H1 (cell line): Measurements from ENCODE around the gene LPP. TPM values are rescaled to one million over a fixed set of nuclear protein-coding genes. Genes with fewer than 3 reads are reported as not detected.

Source experiments
- CTCF ChIA-PET: fragments of 300-600 bp; sonication (Branson Sonifier 250); formaldehyde crosslinking; loops from one replicate; lab custom pipeline; 2021; ENCODE audit not compliant: partially characterized antibody; lab: Charles Lee
- POLR2A ChIA-PET: fragments of 300-600 bp; sonication (Branson Sonifier 250); formaldehyde crosslinking; loops from one replicate; lab custom pipeline; 2021; ENCODE audit warnings: inconsistent platforms; ENCODE audit not compliant: partially characterized antibody; lab: Charles Lee
- DNase-seq, 2 experiments: peaks; one replicate each; pipeline versions ENCODE4 v3.0.0 to v3.0.0-alpha.2; 2010 to 2022; ENCODE audit warnings: low spot score in 2 of 2, low read depth in 1 of 2, mixed read lengths in 1 of 2
- FAIRE-seq: peaks from 2 replicates; lab custom pipeline; 2011; peaks lifted over from hg19 to GRCh38; lab: Jason Lieb, UNC
- H2AFZ ChIP-seq: 2 replicates; pipeline ENCODE4 v1.8.1; 2012; ENCODE audit warnings: low read length, inconsistent platforms
- H2AK5ac ChIP-seq: 2 replicates; pipeline ENCODE4 v1.6.1; 2013; ENCODE audit warnings: low read depth, low read length
- H2BK120ac ChIP-seq: replicated peaks from 2 replicates; pipeline ENCODE3; 2013; ENCODE audit warnings: low read depth, low read length, inconsistent platforms
- H2BK12ac ChIP-seq: 2 replicates; pipeline ENCODE4 v1.6.1; 2013; ENCODE audit warnings: low read depth, low read length
- H2BK15ac ChIP-seq: 2 replicates; pipeline ENCODE4 v1.6.1; 2013; ENCODE audit warnings: low read length
- H2BK20ac ChIP-seq: 2 replicates; pipeline ENCODE4 v1.6.1; 2013; ENCODE audit warnings: low read length
- H2BK5ac ChIP-seq: 2 replicates; pipeline ENCODE4 v1.6.1; 2013; ENCODE audit warnings: low read depth, low read length
- H3K14ac ChIP-seq: 2 replicates; pipeline ENCODE4 v1.6.1; 2013; ENCODE audit warnings: inconsistent platforms; ENCODE audit not compliant: insufficient read length
- H3K18ac ChIP-seq: 2 replicates; pipeline ENCODE4 v1.6.1; 2013; ENCODE audit warnings: low read length; ENCODE audit errors: extremely low read depth
- H3K23ac ChIP-seq: 2 replicates; pipeline ENCODE4 v1.6.1; 2013; ENCODE audit warnings: inconsistent platforms; ENCODE audit not compliant: insufficient read length
- H3K23me2 ChIP-seq: 2 replicates; pipeline ENCODE4 v1.6.1; 2013; ENCODE audit warnings: low read depth, low read length
- H3K27ac ChIP-seq: 2 replicates; pipeline ENCODE4 v1.6.1; 2011; ENCODE audit warnings: low read depth, low read length, inconsistent platforms
- H3K27me3 ChIP-seq, 4 experiments: replicated peaks in 1 of 4; 1 replicate in 1 of 4; 2 replicates in 3 of 4; pipeline versions ENCODE4 v1.6.1 to v1.8.1; 2011 to 2013; ENCODE audit warnings: low read length in 3 of 4, mild to moderate bottlenecking in 3 of 4, inconsistent platforms in 2 of 4, mixed read lengths in 2 of 4, moderate library complexity in 1 of 4; ENCODE audit not compliant: control insufficient read depth in 3 of 4, insufficient read depth in 3 of 4; ENCODE audit errors: extremely low read depth in 1 of 4
- H3K36me3 ChIP-seq, 4 experiments: 2 replicates each; pipeline versions ENCODE4 v1.6.1 to v1.8.1; 2011 to 2013; ENCODE audit warnings: mild to moderate bottlenecking in 4 of 4, low read length in 3 of 4, moderate library complexity in 2 of 4, control low read depth in 1 of 4, inconsistent platforms in 1 of 4; ENCODE audit not compliant: insufficient read depth in 4 of 4, control insufficient read depth in 2 of 4
- H3K4ac ChIP-seq: replicated peaks from 2 replicates; pipeline ENCODE3; 2013; ENCODE audit warnings: low read length, low read depth, mixed read lengths, inconsistent platforms; ENCODE audit not compliant: insufficient read length
- H3K4me1 ChIP-seq, 4 experiments: replicated peaks in 1 of 4; 1 replicate in 1 of 4; 2 replicates in 3 of 4; pipeline versions ENCODE4 v1.6.1 to v1.8.1; 2011 to 2013; ENCODE audit warnings: low read length in 3 of 4, inconsistent platforms in 2 of 4, mixed read lengths in 1 of 4; ENCODE audit not compliant: insufficient read depth in 4 of 4, control insufficient read depth in 3 of 4
- H3K4me2 ChIP-seq, 2 experiments: 2 replicates each; pipeline versions ENCODE4 v1.6.1 to v1.8.1; 2011 to 2013; ENCODE audit warnings: low read depth in 2 of 2, low read length in 2 of 2, control low read depth in 1 of 2, inconsistent platforms in 1 of 2, mild to moderate bottlenecking in 1 of 2; ENCODE audit not compliant: insufficient read depth in 1 of 2
- H3K4me3 ChIP-seq, 4 experiments: fragments of 200-600, 300-600 bp in 1 of 4; sonication (generic), shearing (Covaris generic), sonication (Bioruptor Twin) in 1 of 4; 2 replicates each; pipeline versions ENCODE4 v1.5.1 to v1.8.1; 2011 to 2016; ENCODE audit warnings: low read length in 4 of 4, low read depth in 3 of 4, control low read depth in 2 of 4, inconsistent platforms in 2 of 4, mild to moderate bottlenecking in 2 of 4, mixed read lengths in 1 of 4, moderate library complexity in 1 of 4; ENCODE audit not compliant: insufficient read depth in 2 of 4; ENCODE audit errors: extremely low read depth in 1 of 4
- H3K56ac ChIP-seq: replicated peaks from 2 replicates; pipeline ENCODE3; 2013; ENCODE audit warnings: low read depth, mild to moderate bottlenecking, mixed read lengths, low read length, inconsistent platforms; ENCODE audit not compliant: insufficient read length
- H3K79me1 ChIP-seq: 2 replicates; pipeline ENCODE4 v1.6.1; 2013; ENCODE audit warnings: low read depth, low read length, control low read depth
- H3K79me2 ChIP-seq, 2 experiments: 2 replicates each; pipeline versions ENCODE4 v1.6.1 to v1.8.1; 2012 to 2013; ENCODE audit warnings: low read length in 2 of 2, mild to moderate bottlenecking in 2 of 2, inconsistent platforms in 1 of 2; ENCODE audit not compliant: insufficient read depth in 2 of 2, control insufficient read depth in 1 of 2
- H3K9ac ChIP-seq, 4 experiments: replicated peaks in 1 of 4; 1 replicate in 1 of 4; 2 replicates in 3 of 4; pipeline versions ENCODE4 v1.6.1 to v1.8.1; 2011 to 2013; ENCODE audit warnings: low read depth in 3 of 4, low read length in 3 of 4, control low read depth in 2 of 4, mild to moderate bottlenecking in 2 of 4, moderate library complexity in 2 of 4, inconsistent platforms in 1 of 4; ENCODE audit errors: extremely low read depth in 1 of 4
- H3K9me3 ChIP-seq, 2 experiments: 2 replicates each; pipeline versions ENCODE4 v1.6.1 to v1.8.1; 2012 to 2013; ENCODE audit warnings: mild to moderate bottlenecking in 2 of 2, moderate library complexity in 2 of 2, control low read depth in 1 of 2, inconsistent platforms in 1 of 2, low read depth in 1 of 2, low read length in 1 of 2, mixed read lengths in 1 of 2; ENCODE audit not compliant: insufficient read depth in 2 of 2
- H4K20me1 ChIP-seq, 2 experiments: replicated peaks in 1 of 2; 2 replicates each; pipeline versions ENCODE3 to v1.8.1; 2011 to 2013; ENCODE audit warnings: inconsistent platforms in 2 of 2, low read length in 2 of 2, mild to moderate bottlenecking in 1 of 2; ENCODE audit not compliant: insufficient read depth in 2 of 2, control insufficient read depth in 1 of 2
- H4K5ac ChIP-seq: 2 replicates; pipeline ENCODE4 v1.6.1; 2013; ENCODE audit warnings: low read length, low read depth, mixed read lengths, inconsistent platforms; ENCODE audit not compliant: insufficient read length
- H4K8ac ChIP-seq: 2 replicates; pipeline ENCODE4 v1.8.0; 2013; ENCODE audit warnings: mild to moderate bottlenecking, moderate library complexity, low read length, inconsistent platforms; ENCODE audit not compliant: insufficient read depth; ENCODE audit errors: extremely low read depth
- H4K91ac ChIP-seq: replicated peaks from 2 replicates; pipeline ENCODE3; 2013; ENCODE audit warnings: low read length, mixed read lengths, inconsistent platforms; ENCODE audit not compliant: insufficient read length
- ASH2L ChIP-seq: fragments of 200-600, 300-600 bp; sonication (generic); IDR thresholded peaks from one replicate; pipeline ENCODE4 v1.7.1; 2017; ENCODE audit warnings: low read length
- CEBPB ChIP-seq: IDR thresholded peaks from 2 replicates; pipeline ENCODE4 v1.6.1; 2012; ENCODE audit warnings: low read depth, low read length
- CHD2 ChIP-seq: IDR thresholded peaks from 2 replicates; pipeline ENCODE4 v1.6.1; 2012; ENCODE audit warnings: low read length, improper control_type of control experiment
- NRF1 ChIP-seq: IDR thresholded peaks from 2 replicates; pipeline ENCODE4 v1.6.1; 2011; ENCODE audit warnings: mild to moderate bottlenecking, low read depth, low read length, improper control_type of control experiment
- RNF2 ChIP-seq: fragments of 200-900, 300-1000 bp; sonication (generic); IDR thresholded peaks from 2 replicates; pipeline ENCODE4 v1.7.1; 2016; ENCODE audit warnings: borderline replicate concordance, low read depth, mild to moderate bottlenecking, antibody characterized with exemption, low read length; ENCODE audit not compliant: poor library complexity, severe bottlenecking; ENCODE audit errors: missing control alignments
- SIX5 ChIP-seq: IDR thresholded peaks from 2 replicates; pipeline ENCODE4 v1.6.1; 2011; ENCODE audit warnings: mild to moderate bottlenecking, low read depth, low read length
- WGBS, 2 experiments: shearing (Covaris generic) in 1 of 2; methylation state at CpG; one replicate each; pipeline versions ENCODE4 v1.1.6 to v1.1.7; 2013 to 2015; ENCODE audit warnings: low lambda C conversion rate in 2 of 2, mixed read lengths in 2 of 2, inconsistent platforms in 1 of 2, low coverage in 1 of 2, missing lambda C conversion rate in 1 of 2; ENCODE audit not compliant: insufficient replicate concordance in 2 of 2, insufficient coverage in 1 of 2, insufficient read length in 1 of 2; ENCODE audit errors: extremely low coverage in 1 of 2, missing lambda C conversion rate in 1 of 2; 5-methylcytosine and 5-hydroxymethylcytosine counted together
- polyA plus RNA-seq, 7 experiments: library from polyadenylated mRNA; depleted of rRNA in 3 of 7; stranded (reverse) in 5 of 7; unstranded in 2 of 7; fragments of >200 nt in 5 of 7; fragments of 200-250 nt in 2 of 7; gene quantifications; 1 replicate in 5 of 7; 2 replicates in 1 of 7; 4 replicates in 1 of 7; pipeline versions ENCODE4 v1.2.1 to v1.2.3, GENCODE V29; 2011 to 2013; ENCODE audit warnings: missing spikeins in 2 of 7, mixed read lengths in 2 of 7
- total RNA-seq: library from RNA; stranded (reverse); fragmentation: NEBNext Ultra II Directional; extraction: Animal tissue kit (Norgen Biotek cat#: 25700); gene quantifications from 2 replicates; pipeline ENCODE4 v1.2.1, GENCODE V29; 2021
- TF ChIP-seq, protein P1 (sequence below): IDR thresholded peaks from 2 replicates; pipeline ENCODE4 v1.6.1; 2012; ENCODE audit warnings: low read length, inconsistent platforms
- TF ChIP-seq, protein P2 (sequence below), 3 experiments: IDR thresholded peaks; 1 replicate in 2 of 3; 2 replicates in 1 of 3; pipeline versions ENCODE4 v1.5.1 to v1.6.1; 2011; ENCODE audit warnings: low read length in 3 of 3, mild to moderate bottlenecking in 3 of 3, inconsistent platforms in 2 of 3, low read depth in 1 of 3, moderate library complexity in 1 of 3; ENCODE audit not compliant: insufficient read depth in 1 of 3; ENCODE audit errors: control extremely low read depth in 1 of 3

LPP gene
- total and polyA plus RNA-seq, 2 of the 8 experiments (the other 6 are each of a cell fraction or from before 2014, with no cell fraction given) = 10.0 to 53.3 TPM

DNA sequence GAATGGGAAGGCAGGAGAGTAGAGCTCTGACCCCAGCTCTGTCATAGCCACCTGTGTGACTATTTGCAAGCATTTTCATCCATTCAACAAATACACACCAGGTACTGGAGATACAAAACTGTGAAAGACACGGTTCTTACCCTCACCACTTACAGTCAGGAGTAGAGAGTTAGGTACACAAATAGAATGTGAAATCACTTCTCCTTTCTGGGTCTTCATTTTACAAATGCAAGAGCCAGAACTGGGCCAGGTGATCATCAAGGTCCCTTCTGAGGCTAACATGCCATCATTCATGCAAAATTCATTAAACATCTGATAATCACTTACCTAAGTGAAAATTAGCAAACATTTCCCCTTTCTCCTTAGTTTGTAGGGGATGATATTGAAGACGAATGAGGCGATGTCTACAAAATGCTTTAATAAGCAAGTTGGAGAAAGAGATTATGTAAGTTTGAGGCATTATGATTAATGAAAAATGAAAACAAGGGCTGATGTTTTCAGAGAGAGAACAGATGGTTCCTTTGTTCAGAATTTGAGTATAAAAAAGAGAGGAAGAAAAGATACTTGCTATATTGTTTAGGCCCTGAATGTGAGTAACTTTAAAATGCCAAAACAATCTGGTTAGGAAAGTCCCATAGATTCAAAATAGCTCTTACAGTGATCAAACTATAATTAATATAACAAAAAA, 88.6 kb downstream of the LPP start:
- Histone ChIP-seq H4K5ac (no peak overlapping the region), H3K9ac (no peak overlapping the region; a peak in 1 of 7 replicates), H2BK120ac (no peak overlapping the region), H3K79me1 (no peaks in the 10 kb centered on the region), H3K9me3 (no peaks in the 10 kb centered on the region), H3K56ac (no peak overlapping the region), H3K27ac (no peak overlapping the region), H3K4me1 (peaks cover 0 to 2% (median 0%) of the 10 kb centered on the region in 4 experiments; a peak in 1 of 7 replicates), H3K23me2 (no peaks in the 10 kb centered on the region), H3K14ac (no peak overlapping the region), H2BK20ac (no peak overlapping the region), H4K8ac (no peak overlapping the region), H4K91ac (no peak overlapping the region), H3K4ac (no peak overlapping the region), H2BK15ac (no peak overlapping the region), H3K4me3 (no peak overlapping the region), H3K36me3 (no peaks in the 10 kb centered on the region), H3K4me2 (no peak overlapping the region), H3K18ac (no peak overlapping the region), H2BK12ac (no peak overlapping the region), H2AFZ (no peak overlapping the region), H2AK5ac (no peak overlapping the region), H2BK5ac (no peak overlapping the region), H3K79me2 (no peaks in the 10 kb centered on the region), H4K20me1 (no peaks in the 10 kb centered on the region), H3K23ac (no peak overlapping the region), H3K27me3 (no peaks in the 10 kb centered on the region)
- ChIA-PET CTCF (interaction anchor here (0.6 kb wide), 1 partner anchor 12 kb away, joined by 3 read pairs; no protein-coding TSS in a partner anchor), POLR2A (no interaction called here)
- WGBS, 2 experiments = 96% methylated on average over 3 of the region's 3 CpGs; no CpG with 5 or more reads in 1 of the 2 experiments
- DNase-seq (no peak), FAIRE-seq (no peak)
- TF ChIP-seq NRF1 (no peak), CHD2 (no peak), CEBPB (no peak), SIX5 (no peak), ASH2L (no peak), RNF2 (no peak)
- TF ChIP-seq, protein P1, sequence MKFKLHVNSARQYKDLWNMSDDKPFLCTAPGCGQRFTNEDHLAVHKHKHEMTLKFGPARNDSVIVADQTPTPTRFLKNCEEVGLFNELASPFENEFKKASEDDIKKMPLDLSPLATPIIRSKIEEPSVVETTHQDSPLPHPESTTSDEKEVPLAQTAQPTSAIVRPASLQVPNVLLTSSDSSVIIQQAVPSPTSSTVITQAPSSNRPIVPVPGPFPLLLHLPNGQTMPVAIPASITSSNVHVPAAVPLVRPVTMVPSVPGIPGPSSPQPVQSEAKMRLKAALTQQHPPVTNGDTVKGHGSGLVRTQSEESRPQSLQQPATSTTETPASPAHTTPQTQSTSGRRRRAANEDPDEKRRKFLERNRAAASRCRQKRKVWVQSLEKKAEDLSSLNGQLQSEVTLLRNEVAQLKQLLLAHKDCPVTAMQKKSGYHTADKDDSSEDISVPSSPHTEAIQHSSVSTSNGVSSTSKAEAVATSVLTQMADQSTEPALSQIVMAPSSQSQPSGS = no peak
- TF ChIP-seq, protein P2, sequence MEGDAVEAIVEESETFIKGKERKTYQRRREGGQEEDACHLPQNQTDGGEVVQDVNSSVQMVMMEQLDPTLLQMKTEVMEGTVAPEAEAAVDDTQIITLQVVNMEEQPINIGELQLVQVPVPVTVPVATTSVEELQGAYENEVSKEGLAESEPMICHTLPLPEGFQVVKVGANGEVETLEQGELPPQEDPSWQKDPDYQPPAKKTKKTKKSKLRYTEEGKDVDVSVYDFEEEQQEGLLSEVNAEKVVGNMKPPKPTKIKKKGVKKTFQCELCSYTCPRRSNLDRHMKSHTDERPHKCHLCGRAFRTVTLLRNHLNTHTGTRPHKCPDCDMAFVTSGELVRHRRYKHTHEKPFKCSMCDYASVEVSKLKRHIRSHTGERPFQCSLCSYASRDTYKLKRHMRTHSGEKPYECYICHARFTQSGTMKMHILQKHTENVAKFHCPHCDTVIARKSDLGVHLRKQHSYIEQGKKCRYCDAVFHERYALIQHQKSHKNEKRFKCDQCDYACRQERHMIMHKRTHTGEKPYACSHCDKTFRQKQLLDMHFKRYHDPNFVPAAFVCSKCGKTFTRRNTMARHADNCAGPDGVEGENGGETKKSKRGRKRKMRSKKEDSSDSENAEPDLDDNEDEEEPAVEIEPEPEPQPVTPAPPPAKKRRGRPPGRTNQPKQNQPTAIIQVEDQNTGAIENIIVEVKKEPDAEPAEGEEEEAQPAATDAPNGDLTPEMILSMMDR (IDR thresholded peaks at IDR 0.05; ENCODE audit: control extremely low read depth in 1 of 3, insufficient read depth in 1 of 3, low read depth in 1 of 3, low read length in 3 of 3) = no peak
